GM19395 (cell line): ENCODE data around the gene GPRC5D.

ENCODE experiments used
- ATAC-seq: cut with Tn5 transposase; IDR thresholded peaks from one replicate; pipeline ENCODE4 v1.9.1; 2021; ENCODE audit warnings: mild to moderate bottlenecking, moderate library complexity; ENCODE audit not compliant: unreplicated experiment

The GPRC5D gene

DNA sequence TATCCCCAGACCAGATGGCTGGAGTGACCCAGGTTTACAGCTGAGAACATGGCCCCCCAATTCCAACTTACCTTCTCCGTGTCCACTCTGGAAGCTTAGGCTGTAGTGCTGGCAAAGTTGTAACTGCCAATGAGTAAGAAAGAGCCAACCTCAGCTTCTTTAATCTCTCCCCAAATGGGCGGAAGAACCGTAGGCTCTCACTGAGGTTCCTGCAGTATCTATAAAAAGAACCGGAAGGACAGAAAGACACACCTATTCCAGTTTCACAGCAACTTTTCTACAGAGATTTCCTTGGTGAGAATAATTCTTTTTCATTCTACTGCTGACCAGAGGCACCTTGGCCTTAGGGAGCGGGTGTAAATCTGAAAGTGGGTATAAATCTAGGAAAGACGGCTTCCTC is at the start of gene GPRC5D:
Gene GPRC5D (minus strand): TSS at position 135 of the 400 bp plus-strand sequence. CDS start 1,786 bp downstream, outside the sequence.
- ATAC-seq, result no peak

DNA sequence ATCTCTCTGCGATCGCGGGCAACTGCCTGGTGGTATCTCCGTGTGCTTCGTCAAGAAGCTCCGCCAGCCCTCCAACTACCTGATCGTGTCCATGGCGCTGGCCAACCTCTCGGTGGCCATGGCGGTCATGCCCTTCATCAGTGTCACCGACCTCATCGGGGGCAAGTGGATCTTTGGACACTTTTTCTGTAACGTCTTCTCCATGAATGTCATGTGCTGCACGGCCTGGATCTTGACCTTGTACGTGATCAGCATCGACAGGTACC is 49.7 kb upstream of the GPRC5D start:
- ATAC-seq, result no peak

DNA sequence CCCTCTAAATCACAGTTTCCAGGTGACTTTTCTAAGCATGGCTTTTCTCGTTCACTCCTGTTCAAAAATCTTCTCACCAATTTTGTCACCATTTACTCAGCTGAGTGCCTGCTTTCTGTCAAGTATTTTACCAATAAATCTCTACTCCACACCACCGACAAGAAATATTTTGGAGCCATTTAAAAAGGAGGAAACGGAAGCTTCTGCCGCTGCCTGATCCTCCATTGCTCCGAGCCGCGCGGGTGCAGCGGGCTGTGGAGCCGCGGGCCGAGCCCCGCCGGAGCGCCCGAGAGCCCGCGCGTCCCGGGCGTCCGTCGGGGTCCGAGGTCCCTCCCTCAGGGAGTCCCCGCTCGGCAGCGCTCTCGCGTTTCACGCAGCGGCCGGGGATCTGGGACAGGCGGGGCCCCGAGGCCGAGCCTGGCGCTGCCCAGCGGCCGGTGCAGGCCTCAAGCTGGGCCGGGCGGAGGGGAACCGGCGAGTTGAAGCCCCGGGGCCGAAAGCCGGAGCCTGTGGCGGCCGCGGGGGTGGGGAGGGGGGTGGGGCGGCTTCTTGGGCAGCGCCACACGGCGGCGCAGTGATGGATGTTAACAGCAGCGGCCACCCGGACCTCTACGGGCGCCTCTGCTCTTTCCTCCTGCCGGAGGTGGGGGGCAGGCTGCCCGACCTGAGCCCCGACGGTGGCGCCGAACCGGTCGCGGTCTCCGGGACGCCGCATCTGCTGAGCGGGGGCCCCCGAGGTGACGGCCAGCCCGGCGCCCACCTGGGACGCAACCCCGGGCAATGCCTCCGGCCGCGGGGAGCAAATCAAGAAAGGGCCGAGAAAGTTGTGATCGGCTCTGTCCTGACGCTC is 49.2 kb upstream of the GPRC5D start:
- ATAC-seq, result peak; percentile 22

DNA sequence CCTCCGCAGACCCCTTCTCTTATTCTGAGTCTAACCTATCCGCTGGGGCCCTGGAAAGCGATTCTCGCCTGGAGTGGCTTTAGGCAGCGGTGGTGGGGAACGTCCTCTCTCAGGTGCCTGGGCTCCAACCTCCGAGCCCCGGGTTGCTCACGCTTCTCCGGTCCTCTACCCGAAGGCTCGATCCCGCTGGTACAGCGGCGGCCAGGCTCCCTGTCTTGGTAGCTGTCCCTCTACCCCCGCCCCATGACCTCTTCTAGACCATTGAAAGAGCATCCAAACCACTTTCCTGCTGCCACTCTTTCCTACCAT is 48.6 kb upstream of the GPRC5D start:
- ATAC-seq, result peak; percentile 51

DNA sequence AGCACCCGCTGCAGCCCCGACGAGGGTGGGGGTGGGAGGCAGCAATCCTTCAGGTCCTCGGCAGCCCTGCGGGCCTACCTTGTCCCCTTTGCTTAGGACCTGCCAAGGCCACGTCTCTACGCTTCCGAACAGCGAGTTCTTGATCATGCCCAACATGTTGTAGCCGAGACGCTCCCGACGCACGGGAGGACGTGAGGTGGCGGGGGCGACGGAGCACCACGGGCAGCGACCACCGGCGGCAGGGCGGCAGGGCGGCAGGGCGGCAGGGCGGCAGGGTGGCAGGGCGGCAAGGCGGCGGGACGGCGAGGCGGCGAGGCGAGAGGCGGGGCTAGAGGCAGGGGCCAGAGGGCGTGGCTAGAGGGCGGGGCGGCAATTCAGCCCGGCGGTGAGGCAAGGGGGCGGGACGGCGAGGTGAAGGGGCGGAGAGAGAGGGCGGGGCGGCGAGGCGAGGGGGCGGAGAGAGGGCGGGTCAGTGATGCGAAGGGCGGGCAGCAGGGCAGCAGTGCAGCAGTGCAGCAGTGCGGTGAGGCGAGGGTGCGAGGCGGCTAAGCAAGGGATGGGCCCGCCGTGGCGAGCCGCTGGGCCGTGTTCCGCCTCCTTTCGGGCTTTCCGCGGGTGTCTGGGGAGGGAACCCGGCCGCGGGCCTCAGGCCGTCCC is 48.1 kb upstream of the GPRC5D start, which contains the start of gene HEBP1:
Gene HEBP1 (minus strand): TSS at position 307 of the 657 bp plus-strand sequence. CDS start 151 bp downstream, at position 156.
- ATAC-seq, result peak; percentile 82

DNA sequence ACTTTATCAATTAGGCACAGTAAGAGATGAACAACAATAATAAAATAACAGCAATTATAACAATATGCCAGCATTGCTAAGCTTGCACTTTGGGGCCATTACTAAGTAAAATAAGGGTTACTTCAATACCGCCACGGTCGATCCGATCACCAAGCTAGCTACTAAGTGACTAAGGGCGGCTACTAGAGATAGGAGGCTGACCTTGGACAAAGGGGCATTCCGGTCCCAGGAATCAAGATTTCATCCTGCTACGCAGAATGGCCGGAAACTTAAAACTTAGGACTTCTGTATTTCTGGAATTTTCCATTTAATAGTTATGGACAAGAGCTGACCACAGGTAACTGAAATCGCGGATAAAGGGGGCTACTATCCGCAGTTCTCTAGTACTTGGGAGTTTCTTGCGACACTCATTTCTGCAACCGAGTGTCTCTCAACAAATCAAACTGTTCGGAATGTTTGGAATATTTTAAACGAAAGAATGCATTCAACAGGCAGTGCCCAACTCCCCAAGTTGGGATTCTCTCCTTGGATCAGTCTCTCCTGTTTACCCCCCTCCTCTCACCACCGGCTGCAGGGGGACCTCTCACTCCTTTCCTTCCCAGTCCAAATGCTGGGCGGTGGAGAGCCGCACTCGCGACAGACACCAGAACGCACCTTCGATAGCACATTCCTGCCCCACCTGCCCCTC is 47.4 kb upstream of the GPRC5D start:
- ATAC-seq, result peak; percentile 10

DNA sequence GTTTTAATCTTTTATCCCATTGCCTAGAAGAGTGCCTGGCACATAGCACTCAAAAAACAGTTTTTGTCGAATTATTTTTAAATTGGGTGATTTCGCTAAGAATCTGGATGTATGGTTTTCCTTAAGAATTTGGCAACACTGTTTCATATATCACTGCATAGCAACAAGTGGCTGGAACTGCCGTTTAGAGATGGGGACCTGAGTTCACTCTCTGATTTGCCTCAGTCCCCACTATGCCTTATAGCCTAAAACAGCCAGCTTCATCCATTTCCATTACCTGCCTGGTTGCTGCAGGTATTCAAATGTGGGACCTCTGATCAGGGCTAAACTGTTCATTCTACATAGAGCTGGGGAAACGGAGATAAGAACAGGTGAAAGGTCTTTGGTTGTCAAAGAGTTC is 46.3 kb upstream of the GPRC5D start:
- ATAC-seq, result no peak

DNA sequence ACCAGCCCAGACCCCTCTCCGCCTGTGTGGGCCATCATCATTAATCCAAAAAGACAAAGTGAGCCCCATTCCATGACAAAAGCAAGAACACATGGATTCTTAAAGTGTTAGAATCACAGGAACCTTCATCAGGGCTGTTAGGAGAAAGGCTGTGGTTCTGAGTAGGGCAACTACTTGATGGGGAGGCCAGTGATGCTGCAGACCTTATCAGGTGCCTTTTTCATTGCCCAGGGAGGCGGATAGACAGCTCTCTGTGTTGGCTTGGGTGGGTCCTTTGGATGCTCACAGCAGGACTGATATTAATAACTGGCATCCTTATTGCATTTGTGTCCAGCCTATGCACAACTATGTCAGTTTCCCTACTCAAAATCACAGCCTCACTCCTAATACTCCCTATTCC is 45.8 kb upstream of the GPRC5D start:
- ATAC-seq, result no peak

DNA sequence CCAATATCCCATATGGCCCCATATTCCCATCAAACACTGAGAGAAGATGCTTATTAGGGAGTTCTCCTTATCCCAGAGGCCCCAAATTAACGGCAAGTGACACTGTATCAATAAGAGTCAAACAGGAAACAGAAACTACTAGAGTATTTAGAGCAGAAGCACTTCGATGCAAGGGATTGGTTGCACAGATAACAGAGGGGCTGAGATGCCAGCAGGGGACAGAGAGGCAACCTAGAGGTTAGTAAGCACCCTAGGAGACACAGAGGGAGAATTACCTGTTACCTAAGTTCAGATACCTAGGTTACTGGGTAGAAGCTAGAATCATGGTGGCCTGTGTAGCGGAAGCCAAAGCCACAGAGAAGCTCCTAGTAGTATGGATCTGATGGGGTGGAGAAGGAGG is 45.2 kb upstream of the GPRC5D start:
- ATAC-seq, result no peak

DNA sequence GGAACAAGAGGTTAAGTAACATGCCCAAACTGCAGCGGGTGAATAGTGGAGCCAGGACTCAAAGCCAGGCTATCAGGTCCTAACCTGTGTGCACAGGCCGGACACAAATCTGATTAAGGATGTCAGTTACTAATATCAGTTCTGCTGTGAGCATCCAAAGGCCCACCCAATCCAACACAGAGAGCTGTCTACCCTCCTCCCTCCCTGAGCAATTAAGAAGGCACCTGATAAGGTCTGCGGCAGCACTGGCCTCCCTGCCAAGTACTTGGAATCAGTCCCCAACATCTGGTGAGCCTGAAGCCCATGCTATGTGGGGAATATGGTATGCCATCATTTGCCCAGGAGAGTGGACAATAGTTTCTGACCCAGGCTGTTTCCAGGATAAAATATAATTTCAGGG is 44.2 kb upstream of the GPRC5D start:
- ATAC-seq, result no peak

DNA sequence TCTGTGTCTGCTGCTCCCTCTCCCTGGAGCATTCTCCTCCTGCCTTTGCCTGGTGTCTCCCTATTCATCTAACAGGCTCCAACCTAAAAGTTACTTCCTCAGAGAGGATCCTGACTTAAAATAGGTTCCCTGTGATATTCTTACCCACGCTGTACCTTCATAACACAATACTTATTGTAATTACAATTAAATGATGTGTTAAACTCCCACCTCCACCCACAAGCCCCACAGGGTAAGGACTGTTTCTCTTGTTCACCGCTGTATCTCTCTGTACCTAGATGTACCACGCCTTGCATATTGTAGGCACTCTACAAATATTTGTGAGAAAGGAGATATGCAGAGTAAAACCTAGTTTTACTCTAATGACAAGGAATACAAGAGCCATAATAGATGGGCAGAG is 43.1 kb upstream of the GPRC5D start:
- no peak for ATAC-seq

DNA sequence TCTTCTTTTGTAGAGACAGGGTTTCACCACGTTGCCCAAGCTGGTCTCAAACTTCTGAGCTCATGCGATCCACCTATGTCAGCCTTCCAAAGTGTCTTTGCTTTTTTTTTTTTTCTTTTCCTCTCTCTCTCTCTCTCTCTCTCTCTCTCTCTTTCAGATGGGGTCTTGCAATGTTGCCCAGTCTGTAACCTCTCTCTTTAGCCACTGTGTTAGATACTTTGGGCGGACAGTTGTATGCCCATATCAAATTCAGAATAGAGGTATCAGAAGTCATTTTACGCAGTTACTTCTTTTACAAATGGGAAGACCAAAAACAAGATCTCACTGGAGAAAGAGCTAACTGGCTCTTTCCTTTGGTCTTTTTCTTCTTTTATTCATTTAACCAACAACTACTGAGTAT is 41.4 kb upstream of the GPRC5D start:
- no peak for ATAC-seq

DNA sequence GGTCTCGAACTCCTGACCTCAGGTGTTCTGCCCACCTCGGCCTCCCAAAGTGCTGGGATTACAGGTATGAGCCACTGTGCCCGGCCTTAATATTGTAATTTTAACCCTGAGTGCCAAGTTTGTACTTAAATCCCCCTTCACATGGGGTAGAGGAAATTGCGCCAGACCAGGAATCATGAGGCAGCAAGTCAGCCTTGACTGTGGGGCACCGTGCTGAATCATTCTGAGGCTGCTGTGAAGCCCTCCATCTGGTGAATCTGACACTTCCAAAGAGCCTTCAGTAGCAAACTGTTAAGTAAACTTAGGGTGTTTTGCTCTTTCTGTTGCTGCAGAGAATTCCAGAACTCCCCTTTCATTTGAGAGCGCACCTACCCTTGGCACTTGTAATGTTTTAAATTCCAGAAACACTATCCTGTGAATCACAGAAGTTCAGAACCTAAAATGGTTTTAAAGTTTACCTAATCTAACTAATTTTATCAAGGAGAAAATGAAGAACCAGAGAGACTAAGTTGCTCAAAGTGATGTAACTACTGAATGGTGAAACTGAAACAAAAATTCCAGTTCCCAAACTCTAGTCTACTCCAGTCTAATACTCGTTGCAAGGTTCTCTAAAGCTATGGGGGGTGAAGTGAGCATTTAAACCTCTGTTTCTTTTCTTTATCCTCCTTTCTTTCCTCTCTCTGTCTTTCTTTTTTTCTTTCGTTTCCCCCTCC is 40.6 kb upstream of the GPRC5D start:
- ATAC-seq, result no peak

DNA sequence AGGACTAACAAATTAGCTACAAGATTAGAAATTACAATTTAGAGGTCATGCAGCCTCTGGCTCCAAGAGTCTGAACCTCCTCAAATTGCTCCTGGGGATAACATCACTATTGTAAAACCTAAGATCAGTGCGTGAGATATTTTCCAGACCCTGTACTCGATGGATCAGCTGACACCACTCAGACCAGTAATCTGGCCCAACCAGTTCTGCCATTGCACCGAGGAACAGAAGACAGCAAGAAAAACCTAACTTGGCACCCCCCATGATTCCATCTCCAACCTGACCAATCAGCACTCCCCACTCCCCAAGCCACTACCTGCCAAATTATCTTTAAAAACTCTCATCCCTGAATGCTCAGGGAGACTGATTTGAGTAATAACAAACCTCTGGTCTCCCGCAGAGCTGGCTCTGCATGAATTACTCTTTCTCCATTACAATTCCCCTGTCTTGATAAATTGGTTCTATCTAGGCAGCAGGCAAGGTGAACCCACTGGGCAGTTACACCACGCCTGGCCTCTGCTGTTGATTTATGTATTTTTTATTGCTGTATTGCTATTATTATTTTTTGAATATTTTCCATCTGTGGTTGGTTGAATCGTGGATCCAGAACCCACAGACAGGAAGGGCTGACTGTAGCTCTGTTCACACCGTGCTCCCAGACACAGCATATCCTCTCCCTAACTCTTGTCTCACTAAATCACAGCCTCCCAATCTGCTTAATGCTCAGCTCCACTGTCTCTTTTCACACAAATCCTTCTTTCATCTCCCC is 38.9 kb upstream of the GPRC5D start:
- no peak for ATAC-seq

DNA sequence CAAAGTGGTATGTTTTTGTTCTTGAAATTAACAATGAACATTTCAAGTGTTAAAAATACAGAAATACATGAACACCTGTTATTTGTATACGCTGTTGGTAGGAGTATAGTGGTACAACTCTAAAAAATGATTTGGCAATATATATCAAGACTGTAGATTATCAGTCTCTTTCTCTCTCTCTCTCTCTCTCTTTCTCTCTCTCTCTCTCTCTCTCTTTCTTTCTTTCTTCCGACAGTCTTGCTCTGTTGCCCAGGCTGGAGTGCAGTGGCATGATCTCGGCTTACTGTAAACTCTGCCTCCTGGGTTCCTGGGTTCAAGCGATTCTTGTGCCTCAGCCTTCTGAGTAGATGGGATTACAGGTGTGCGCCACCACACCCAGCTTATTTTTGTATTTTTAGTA is 35.5 kb upstream of the GPRC5D start:
- ATAC-seq, result no peak

DNA sequence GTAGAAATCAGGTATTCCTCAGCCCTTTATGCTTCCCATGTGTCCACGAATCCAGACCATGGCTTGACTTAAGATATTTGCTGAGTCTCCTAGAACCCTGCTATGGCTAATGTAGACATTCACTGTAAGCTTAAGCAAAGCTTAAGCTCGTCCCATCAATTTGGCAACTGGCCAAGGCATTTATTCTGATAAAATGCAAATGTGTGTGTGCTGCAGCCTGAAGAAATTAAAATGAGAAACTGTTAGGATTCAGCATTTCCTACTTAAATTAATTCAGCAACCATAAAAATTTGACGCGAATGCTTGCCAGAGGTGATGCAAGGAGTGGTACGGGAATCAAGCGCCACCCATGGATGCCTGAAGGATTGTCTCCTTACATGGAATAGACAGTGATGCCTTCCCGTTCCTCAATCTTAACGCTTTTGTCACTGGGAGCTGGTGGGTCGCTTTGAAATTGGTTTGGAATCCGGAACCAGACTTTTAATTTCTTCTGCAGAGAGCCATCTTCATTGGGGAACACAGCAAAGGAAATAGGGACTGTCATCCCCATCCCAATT is 34.9 kb upstream of the GPRC5D start:
- ATAC-seq, result no peak

DNA sequence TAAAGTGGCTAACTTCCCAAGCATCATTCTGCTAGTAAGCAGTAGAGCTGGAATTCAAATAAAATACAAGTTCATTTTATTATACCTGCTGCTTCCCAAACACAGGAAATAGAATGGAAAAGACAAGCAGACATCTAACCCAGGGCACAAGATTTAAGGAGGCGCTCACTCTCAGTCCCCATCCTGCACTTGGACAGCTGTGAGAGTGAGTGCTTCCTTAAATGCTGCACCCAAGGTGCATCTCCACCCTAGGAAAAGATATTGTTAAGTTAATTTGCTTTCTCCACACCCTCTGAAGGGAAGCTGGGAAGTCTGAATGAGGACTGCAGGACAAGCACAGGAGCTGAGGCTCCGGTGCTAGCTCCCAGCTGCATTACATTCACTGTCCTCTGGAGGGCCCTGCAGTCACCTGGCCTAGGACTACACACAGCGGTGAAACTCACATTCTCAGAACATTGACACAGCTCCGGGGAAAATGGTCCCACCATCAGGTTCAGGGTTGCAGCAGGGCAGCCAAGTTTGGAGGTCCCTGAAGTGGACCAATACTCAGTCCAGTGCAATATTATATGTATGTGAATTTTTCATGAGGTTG is 33.9 kb upstream of the GPRC5D start:
- no peak for ATAC-seq

DNA sequence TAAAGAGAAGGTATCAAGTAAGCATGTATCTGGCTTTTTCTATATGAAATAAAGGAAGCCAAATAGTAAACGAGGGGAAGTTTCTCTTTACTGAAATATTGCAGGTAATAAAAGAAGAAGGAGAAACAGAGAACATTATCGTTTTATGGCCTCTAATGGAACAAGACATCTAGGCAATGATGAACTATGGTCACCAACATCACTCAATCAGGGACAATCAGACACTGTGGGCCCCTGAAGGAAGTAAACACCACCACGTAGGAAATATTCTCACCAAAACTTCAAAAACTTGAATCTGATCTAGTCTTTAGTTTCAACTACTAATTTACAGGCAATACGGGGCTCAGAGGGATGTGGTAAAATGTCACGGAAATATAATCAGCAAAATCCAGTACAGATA is 32.2 kb upstream of the GPRC5D start:
- no peak for ATAC-seq

DNA sequence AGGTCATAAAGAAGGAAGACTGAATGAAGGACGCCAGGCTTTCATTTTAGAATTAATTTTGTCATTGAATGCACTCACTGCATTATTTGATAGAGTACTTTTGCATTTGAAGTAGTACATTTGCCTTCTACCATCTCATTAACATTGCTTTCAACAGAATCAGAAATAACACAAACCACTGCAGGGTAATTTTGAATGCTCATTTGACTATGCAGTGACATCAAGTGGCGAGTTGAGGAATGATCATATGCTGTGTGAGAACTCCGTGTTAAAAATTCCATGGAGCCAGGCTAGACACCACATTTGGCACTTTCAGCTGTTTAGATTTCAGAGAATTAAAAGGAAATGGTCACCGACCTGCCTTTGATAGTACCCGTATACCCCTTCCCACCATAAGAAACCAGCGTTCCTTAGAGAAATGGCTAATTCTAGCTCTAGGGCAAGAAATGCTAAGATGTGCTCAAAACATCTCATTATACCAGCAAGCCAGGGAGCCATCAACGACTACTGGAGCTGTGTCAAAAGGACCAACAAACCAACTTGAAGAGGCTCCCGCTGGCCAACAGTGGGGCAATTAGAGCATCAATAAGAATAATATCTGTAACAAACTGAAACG is 31.6 kb upstream of the GPRC5D start:
- ATAC-seq, result no peak

DNA sequence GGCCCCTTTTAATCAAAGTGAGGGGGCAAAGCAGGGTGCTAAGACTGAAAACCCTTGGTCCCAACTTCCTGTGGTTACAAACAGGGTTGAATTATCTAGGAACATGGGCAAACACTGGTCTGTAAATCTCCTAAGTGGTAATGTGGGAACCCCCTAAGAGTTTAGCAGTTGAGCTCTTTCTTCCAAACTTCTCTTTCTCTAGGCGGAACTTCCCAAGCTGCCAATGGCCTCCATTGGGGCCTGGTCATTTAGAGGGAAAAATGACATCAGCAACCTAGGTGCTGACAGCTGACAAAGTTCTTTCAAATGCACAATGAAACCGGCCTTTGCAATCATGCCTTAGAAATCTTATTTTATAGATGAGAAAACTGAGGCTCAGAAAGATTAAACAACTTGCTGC is 30.4 kb upstream of the GPRC5D start:
- no peak for ATAC-seq
